ENCODE results near the gene DSC3. TPM values are rescaled to one million over a fixed set of nuclear protein-coding genes. Genes with fewer than 3 reads are reported as not detected.
"Not testable (repeated sequence)": the region's sequence is repeated elsewhere in the genome, so short reads cannot be mapped to it uniquely, and the experiment has no call there.

The DSC3 gene
- polyA plus RNA-seq, 3 donors from 2014 or later = not detected

- H3K9me3 Mint-ChIP-seq = peaks cover 0 to 28% (median 9%) of the 10 kb centered on the region in 6 donors
- DNase-seq = no peak
- no peak overlapping the region for H3K27ac Mint-ChIP-seq
- H3K4me1 Mint-ChIP-seq = no peaks in the 10 kb centered on the region
- no peaks in the 10 kb centered on the region for H3K36me3 Mint-ChIP-seq
- H3K27me3 Mint-ChIP-seq (ENCODE audit: low read depth in 3 of 3) = peaks cover 0 to 3% (median 0%) of the 10 kb centered on the region in 3 donors
- no peak overlapping the region for H3K4me3 Mint-ChIP-seq
These were observed 11.8 kb downstream of the DSC3 start for GRCh38 chr18:31030574-31031278.

DNA sequence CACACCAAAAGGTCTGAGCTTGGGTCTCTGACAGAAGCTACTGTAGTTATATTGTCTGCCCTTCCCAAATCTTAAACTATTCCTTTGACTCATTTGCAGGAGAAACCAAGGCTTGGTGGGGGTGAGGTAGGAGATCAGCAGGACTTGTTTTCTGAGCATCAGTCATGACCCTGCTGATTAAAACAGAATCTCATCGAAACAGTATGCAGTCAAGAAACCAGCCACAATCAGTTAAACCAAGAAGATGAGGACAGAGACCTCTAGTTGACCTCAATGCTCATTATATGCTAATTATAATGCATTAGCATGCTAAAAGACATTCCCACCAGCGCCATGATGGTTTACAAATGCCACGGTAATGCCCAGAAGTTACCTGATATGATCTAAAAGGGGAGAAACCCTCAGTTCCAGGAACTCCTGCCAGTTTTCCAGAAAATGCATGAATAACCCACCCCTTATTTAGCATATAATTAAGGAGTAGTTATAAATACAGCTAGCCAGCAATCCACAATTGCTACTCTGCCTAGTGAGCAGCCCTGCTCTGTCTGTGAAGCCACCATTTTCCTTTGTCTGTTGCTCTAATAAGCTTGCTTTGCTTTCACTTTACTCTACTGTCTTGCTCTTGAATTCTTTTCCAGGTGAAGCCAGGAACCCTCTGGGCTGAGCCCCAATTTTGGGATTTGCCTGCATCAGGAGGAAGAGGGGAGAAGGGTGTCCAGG is 26.7 kb downstream of the DSC3 start:
- peaks cover 2 to 22% (median 7%) of the 10 kb centered on the region in 6 donors for H3K9me3 Mint-ChIP-seq
- DNase-seq = no peak
- no peak overlapping the region for H3K27ac Mint-ChIP-seq
- no peaks in the 10 kb centered on the region for H3K4me1 Mint-ChIP-seq
- H3K27me3 Mint-ChIP-seq (ENCODE audit: low read depth in 3 of 3) = peaks cover 0 to 1% (median under 1%) of the 10 kb centered on the region in 3 donors
- H3K36me3 Mint-ChIP-seq = no peaks in the 10 kb centered on the region
- no peak overlapping the region for H3K4me3 Mint-ChIP-seq

DNA sequence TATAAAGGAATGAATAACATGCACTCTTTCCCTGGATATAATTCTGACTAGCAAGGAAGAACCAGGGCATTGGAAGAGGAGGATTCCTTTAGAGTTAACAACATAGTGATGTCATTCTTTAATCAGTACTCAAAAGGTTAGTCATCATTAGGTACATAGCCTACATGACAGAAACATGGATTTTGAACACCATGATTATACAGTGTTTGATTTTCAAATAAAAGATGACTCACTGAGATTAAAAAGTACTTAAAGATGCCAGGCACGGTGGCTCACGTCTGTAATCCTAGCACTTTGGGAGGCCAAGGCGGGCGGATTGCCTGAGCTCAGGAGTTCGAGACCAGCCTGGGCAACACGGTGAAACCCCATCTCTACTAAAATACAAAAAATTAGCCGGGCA is 31.1 kb downstream of the DSC3 start:
- H3K4me1 Mint-ChIP-seq; H3K4me3 Mint-ChIP-seq; DNase-seq; H3K36me3 Mint-ChIP-seq; H3K27me3 Mint-ChIP-seq (ENCODE audit: low read depth in 3 of 3); H3K27ac Mint-ChIP-seq: not testable (repeated sequence)
- H3K9me3 Mint-ChIP-seq = peaks cover 0 to 20% (median 3%) of the 10 kb centered on the region in 6 donors

- H3K4me3 Mint-ChIP-seq = no peak overlapping the region
- no peak overlapping the region for H3K27ac Mint-ChIP-seq
- no peaks in the 10 kb centered on the region for H3K36me3 Mint-ChIP-seq
- H3K9me3 Mint-ChIP-seq = peaks cover 0 to 20% (median 3%) of the 10 kb centered on the region in 6 donors
- H3K27me3 Mint-ChIP-seq (ENCODE audit: low read depth in 3 of 3) = no peaks in the 10 kb centered on the region
- no peak for DNase-seq
- no peaks in the 10 kb centered on the region for H3K4me1 Mint-ChIP-seq
These were observed 31.9 kb downstream of the DSC3 start for GRCh38 chr18:31010601-31011000.

- Mint-ChIP-seq H3K36me3 (no peaks in the 10 kb centered on the region), H3K9me3 (peaks cover under 1 to 11% (median 4%) of the 10 kb centered on the region in 6 donors), H3K4me3 (no peak overlapping the region), H3K27me3 (ENCODE audit: low read depth in 3 of 3) (no peaks in the 10 kb centered on the region), H3K4me1 (no peaks in the 10 kb centered on the region), H3K27ac (no peak overlapping the region)
- DNase-seq = no peak
These were observed 42.5 kb downstream of the DSC3 start for GRCh38 chr18:30999887-31000628.

- no peak overlapping the region for H3K4me3 Mint-ChIP-seq
- DNase-seq = no peak
- H3K27me3 Mint-ChIP-seq (ENCODE audit: low read depth in 3 of 3) = no peaks in the 10 kb centered on the region
- H3K9me3 Mint-ChIP-seq = peaks cover 0 to 11% (median 4%) of the 10 kb centered on the region in 6 donors
- no peak overlapping the region for H3K27ac Mint-ChIP-seq
- no peaks in the 10 kb centered on the region for H3K36me3 Mint-ChIP-seq
- H3K4me1 Mint-ChIP-seq = no peaks in the 10 kb centered on the region
These were observed 43.4 kb downstream of the DSC3 start for GRCh38 chr18:30999186-30999585.

- Mint-ChIP-seq H3K27me3 (ENCODE audit: low read depth in 3 of 3) (no peaks in the 10 kb centered on the region), H3K36me3 (no peaks in the 10 kb centered on the region), H3K27ac (no peak overlapping the region), H3K9me3 (peaks cover 0 to 11% (median 2%) of the 10 kb centered on the region in 6 donors), H3K4me1 (no peaks in the 10 kb centered on the region), H3K4me3 (no peak overlapping the region)
- DNase-seq = no peak
These were observed 45.3 kb downstream of the DSC3 start for GRCh38 chr18:30997223-30997622.

GRCh38 chr18:30992231-30992630 is 50.3 kb downstream of the DSC3 start:
- Mint-ChIP-seq H3K9me3 (peaks cover 0 to 16% (median 4%) of the 10 kb centered on the region in 6 donors), H3K27ac (no peak overlapping the region), H3K27me3 (ENCODE audit: low read depth in 3 of 3) (no peaks in the 10 kb centered on the region), H3K4me1 (no peaks in the 10 kb centered on the region), H3K36me3 (no peaks in the 10 kb centered on the region), H3K4me3 (no peak overlapping the region)
- DNase-seq = no peak

DNA sequence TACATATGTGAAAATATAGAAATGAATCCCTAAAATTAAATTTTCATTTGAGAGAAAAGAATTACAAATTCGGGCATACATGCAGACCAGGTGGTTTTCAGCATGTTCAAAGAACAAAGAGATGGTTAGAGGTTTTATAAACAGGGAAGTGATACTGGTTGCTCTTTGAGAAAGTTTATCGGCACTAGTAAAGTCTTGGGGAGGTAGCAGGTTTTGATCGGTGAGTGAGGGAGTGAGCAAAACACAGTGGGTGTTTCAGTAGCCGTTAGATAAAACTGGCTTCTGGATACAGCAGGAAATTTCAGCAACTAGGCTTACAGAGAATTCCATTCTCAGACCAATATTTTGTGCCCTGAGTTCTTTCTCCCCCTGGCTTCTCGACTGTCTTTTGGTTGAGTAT is 51.1 kb downstream of the DSC3 start:
- Mint-ChIP-seq H3K4me3 (no peak overlapping the region), H3K27me3 (ENCODE audit: low read depth in 3 of 3) (no peaks in the 10 kb centered on the region)

DNA sequence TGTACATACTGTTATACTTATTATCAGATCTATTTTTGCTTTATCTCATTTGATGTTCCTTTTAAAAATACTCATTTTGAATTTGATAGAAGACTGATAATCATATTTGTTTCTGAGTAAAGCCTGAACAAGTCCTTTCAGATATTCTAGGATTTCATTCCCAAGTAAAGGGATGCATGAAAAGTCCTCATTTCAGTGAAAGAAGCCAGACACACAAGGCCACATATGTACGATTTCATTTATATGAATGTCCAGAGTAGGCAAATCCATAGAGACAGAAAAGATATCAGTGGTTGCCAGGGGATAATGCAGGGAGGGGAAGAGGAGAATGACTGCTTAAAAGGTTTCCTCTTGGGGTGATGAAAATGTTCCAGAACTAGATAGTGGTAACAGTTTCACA is 53.4 kb downstream of the DSC3 start:
- H3K27ac Mint-ChIP-seq = no peak overlapping the region
- peaks cover 0 to 16% (median 4%) of the 10 kb centered on the region in 6 donors for H3K9me3 Mint-ChIP-seq

More for the DNA sequence above, 51.1 kb downstream of the DSC3 start:
- Mint-ChIP-seq H3K27ac (no peak overlapping the region), H3K4me1 (no peaks in the 10 kb centered on the region), H3K9me3 (peaks cover 0 to 10% (median 4%) of the 10 kb centered on the region in 6 donors), H3K36me3 (no peaks in the 10 kb centered on the region)
- no peak for DNase-seq

DNA sequence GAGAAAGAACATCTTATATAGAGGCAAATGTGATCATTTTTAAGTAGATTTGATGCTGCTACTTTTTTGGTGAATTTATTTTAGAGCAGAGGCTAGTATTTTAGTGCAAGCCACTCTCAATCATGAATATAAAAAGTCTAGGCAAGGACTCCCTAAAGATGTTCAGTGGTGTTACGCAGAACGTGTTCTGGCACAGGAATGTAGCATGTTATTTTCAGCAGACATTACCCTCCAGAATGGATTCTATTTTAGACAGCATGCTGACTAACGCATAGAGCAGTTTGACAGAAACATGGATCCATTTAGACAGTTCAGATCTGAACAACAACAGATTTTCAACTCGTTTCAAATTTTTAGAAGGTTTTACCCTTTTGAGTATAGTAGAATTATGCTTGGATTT is 54.1 kb downstream of the DSC3 start:
- peaks cover 0 to 2% (median 0%) of the 10 kb centered on the region in 3 donors for H3K27me3 Mint-ChIP-seq (ENCODE audit: low read depth in 3 of 3)
- peaks cover 0 to 3% (median 0%) of the 10 kb centered on the region in 3 donors for H3K36me3 Mint-ChIP-seq
- H3K9me3 Mint-ChIP-seq = peaks cover 0 to 16% (median 4%) of the 10 kb centered on the region in 6 donors
- H3K4me1 Mint-ChIP-seq = no peaks in the 10 kb centered on the region
- DNase-seq = no peak
- no peak overlapping the region for H3K27ac Mint-ChIP-seq
- no peak overlapping the region for H3K4me3 Mint-ChIP-seq

More for the DNA sequence above, 53.4 kb downstream of the DSC3 start:
- Mint-ChIP-seq H3K4me3 (no peak overlapping the region), H3K27me3 (ENCODE audit: low read depth in 3 of 3) (peaks cover 0 to 2% (median 0%) of the 10 kb centered on the region in 3 donors), H3K36me3 (peaks cover 0 to 3% (median 0%) of the 10 kb centered on the region in 3 donors), H3K4me1 (no peaks in the 10 kb centered on the region)
- no peak for DNase-seq

DNA sequence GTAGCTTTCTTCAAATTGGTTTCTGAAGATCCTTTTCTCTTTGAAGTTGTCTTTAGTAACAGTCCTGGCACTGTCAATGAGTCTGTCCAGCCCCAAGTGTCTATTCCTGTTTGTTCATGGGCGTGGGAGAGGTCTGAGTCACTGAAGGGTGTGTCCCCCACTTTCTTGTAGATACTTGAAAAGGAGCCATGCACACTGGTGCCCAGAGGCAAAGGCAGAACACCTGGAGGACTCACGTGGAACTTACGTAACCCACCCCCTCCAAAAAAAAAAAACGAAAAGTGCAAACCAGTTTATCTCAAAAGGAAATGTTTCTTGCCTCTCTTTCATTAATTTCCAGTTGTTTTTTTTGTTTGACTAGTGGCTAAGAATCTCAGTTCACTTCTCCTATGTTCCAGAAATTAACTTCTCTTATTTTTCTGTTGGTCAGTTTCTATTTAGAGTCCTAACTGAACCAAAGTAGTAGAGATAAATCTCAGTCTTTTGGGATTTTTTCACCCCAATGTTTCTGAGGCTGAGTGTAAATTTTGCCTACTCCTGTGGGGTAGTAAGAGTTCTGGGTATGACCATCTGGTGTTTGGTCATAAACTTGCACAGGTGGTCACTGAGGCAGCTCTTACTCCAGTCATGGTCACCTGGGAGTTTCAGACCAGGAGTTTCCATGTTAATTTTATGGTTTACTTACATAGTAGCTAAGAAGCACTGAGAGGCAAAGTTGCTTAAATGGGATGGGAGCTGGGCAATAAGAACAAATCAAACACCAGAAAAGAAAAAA is 54.9 kb downstream of the DSC3 start:
- no peak overlapping the region for H3K4me3 Mint-ChIP-seq
- peaks cover 0 to 22% (median 4%) of the 10 kb centered on the region in 6 donors for H3K9me3 Mint-ChIP-seq

DNA sequence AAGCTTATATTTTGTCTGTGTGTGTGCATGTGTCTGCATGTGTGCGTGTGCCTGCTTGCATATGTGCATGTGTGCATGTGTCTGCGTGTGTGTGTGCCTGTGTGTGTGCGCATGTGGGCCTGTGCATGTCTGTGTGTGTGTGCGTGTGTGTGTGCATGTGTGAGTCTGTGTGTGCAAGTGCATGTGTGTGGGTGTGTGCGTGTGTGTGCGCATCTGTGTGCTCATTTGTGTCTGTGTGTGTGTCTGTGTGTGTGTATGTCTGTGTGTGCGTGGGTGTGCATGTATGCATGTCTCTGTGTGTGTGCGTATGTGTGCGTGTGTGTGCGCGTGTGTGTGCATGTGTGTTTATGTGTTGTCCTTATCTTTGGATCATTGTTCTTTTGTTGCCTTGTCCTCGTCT is 56.8 kb downstream of the DSC3 start:
- H3K4me3 Mint-ChIP-seq = no peak overlapping the region
- H3K9me3 Mint-ChIP-seq = peaks cover 1 to 15% (median 5%) of the 10 kb centered on the region in 6 donors
- H3K27me3 Mint-ChIP-seq (ENCODE audit: low read depth in 3 of 3) = peaks cover 0 to 2% (median 0%) of the 10 kb centered on the region in 3 donors
- DNase-seq = no peak
- no peak overlapping the region for H3K27ac Mint-ChIP-seq
- peaks cover 0 to 3% (median 0%) of the 10 kb centered on the region in 3 donors for H3K36me3 Mint-ChIP-seq
- no peaks in the 10 kb centered on the region for H3K4me1 Mint-ChIP-seq

More for the DNA sequence above, 54.9 kb downstream of the DSC3 start:
- Mint-ChIP-seq H3K36me3 (peaks cover 0 to 3% (median 0%) of the 10 kb centered on the region in 3 donors), H3K4me1 (no peaks in the 10 kb centered on the region), H3K27me3 (ENCODE audit: low read depth in 3 of 3) (peaks cover 0 to 2% (median 0%) of the 10 kb centered on the region in 3 donors), H3K27ac (no peak overlapping the region)
- no peak for DNase-seq

All from immature natural killer cell (primary cell).